Measurements from ENCODE around the gene ARSD. TPM values are rescaled to one million over a fixed set of nuclear protein-coding genes. Genes with fewer than 3 reads are reported as not detected.

The ARSD gene
- total RNA-seq, 1 donor from 2014 or later = 7.3 TPM

DNA sequence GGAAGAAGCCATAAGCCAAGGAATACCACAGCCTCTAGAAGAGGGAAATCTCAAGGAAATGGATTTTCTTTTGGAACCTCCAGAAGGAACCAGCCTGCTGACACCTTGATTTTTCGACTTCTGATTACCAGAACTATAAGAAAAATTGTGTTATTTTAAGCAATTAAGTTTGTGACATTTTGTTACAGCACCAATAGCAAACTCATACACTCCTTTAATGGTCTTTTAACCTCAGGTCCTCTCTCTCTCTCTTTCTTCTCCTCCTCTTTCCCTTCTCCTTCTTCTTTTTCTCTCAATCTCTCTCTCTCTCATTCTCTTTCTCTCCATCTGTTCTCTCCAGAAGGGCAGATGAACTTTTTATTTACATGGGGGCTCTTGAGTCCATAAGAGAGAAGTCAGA, 26.3 kb downstream of the ARSD start:
- Mint-ChIP-seq H3K27me3 (ENCODE audit: low read depth, unreplicated experiment) (no peaks in the 10 kb centered on the region), H3K36me3 (ENCODE audit: low read depth, unreplicated experiment) (peaks cover 2% of the 10 kb centered on the region), H3K4me3 (ENCODE audit: unreplicated experiment) (no peak overlapping the region), H3K9me3 (ENCODE audit: unreplicated experiment) (peaks cover 4% of the 10 kb centered on the region), H3K27ac (ENCODE audit: unreplicated experiment) (no peak overlapping the region), H3K4me1 (ENCODE audit: low read depth, unreplicated experiment) (peaks cover 2% of the 10 kb centered on the region)
- Histone ChIP-seq H3K4me2 (ENCODE audit: low read length) (no peak overlapping the region), H2AFZ (ENCODE audit: low read depth, low read length) (no peak overlapping the region), H3K27ac (ENCODE audit: low read depth, low read length) (no peak overlapping the region), H3K4me3 (ENCODE audit: insufficient read depth, low read depth, low read length) (no peak overlapping the region), H3K9me3 (ENCODE audit: insufficient read depth, low read depth, low read length) (no peaks in the 10 kb centered on the region), H3K4me1 (ENCODE audit: insufficient read depth, low read length) (no peaks in the 10 kb centered on the region), H3K79me2 (ENCODE audit: insufficient read depth, low read length) (no peaks in the 10 kb centered on the region), H4K20me1 (ENCODE audit: insufficient read depth, low read length) (no peaks in the 10 kb centered on the region), H3K27me3 (ENCODE audit: insufficient read depth, low read length) (no peaks in the 10 kb centered on the region), H3K9ac (ENCODE audit: low read length) (no peak overlapping the region), H3K36me3 (ENCODE audit: insufficient read depth, low read length) (no peaks in the 10 kb centered on the region)
- DNase-seq (ENCODE audit: low read depth) = no peak
- TF ChIP-seq EZH2 (IDR thresholded peaks at IDR 0.05; ENCODE audit: insufficient read depth, low read length) = no peak
- TF ChIP-seq, protein P1, sequence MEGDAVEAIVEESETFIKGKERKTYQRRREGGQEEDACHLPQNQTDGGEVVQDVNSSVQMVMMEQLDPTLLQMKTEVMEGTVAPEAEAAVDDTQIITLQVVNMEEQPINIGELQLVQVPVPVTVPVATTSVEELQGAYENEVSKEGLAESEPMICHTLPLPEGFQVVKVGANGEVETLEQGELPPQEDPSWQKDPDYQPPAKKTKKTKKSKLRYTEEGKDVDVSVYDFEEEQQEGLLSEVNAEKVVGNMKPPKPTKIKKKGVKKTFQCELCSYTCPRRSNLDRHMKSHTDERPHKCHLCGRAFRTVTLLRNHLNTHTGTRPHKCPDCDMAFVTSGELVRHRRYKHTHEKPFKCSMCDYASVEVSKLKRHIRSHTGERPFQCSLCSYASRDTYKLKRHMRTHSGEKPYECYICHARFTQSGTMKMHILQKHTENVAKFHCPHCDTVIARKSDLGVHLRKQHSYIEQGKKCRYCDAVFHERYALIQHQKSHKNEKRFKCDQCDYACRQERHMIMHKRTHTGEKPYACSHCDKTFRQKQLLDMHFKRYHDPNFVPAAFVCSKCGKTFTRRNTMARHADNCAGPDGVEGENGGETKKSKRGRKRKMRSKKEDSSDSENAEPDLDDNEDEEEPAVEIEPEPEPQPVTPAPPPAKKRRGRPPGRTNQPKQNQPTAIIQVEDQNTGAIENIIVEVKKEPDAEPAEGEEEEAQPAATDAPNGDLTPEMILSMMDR (IDR thresholded peaks at IDR 0.05; ENCODE audit: insufficient read depth, low read depth, low read length) = no peak
- FAIRE-seq = no peak

DNA sequence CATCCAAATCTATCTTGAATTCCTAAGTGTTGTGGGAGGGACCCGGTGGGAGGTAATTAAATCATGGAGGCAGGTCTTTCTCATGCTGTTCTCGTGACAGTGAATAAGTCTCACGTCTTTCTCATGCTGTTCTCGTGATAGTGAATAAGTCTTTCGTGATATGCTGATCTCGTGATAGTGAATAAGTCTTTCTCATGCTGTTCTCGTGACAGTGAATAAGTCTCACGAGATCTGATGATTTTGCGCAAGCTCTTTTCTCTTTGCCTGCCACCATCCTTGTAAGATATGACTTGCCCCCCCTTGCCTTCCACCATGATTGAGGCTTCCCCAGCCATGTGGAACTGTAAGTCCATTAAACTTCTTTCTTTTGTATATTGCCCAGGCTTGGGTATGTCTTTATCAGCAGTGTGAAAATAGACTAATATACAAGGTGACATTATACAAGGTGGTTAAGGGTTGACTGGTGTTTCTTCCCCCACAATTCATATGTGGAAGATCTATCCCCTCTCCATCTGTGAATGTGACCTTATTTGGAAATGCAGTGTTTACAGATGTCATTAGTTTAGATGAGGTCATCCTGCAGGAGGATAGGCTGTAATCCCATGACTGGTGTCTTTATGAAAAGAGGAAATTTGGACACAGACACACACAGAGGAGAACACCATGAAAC, 27.6 kb downstream of the ARSD start:
- H4K20me1 ChIP-seq (ENCODE audit: insufficient read depth, low read length) = no peaks in the 10 kb centered on the region
- H3K4me1 Mint-ChIP-seq (ENCODE audit: low read depth, unreplicated experiment) = peaks cover 5% of the 10 kb centered on the region
- no peak overlapping the region for H3K4me3 ChIP-seq (ENCODE audit: insufficient read depth, low read depth, low read length)
- H3K4me1 ChIP-seq (ENCODE audit: insufficient read depth, low read length) = no peaks in the 10 kb centered on the region
- TF ChIP-seq, protein P1 (IDR thresholded peaks at IDR 0.05; ENCODE audit: insufficient read depth, low read depth, low read length) = no peak
- no peak for TF ChIP-seq EZH2 (IDR thresholded peaks at IDR 0.05; ENCODE audit: insufficient read depth, low read length)
- H3K9me3 ChIP-seq (ENCODE audit: insufficient read depth, low read depth, low read length) = no peaks in the 10 kb centered on the region
- DNase-seq (ENCODE audit: low read depth) = no peak
- H3K9me3 Mint-ChIP-seq (ENCODE audit: unreplicated experiment) = peaks cover 4% of the 10 kb centered on the region
- no peaks in the 10 kb centered on the region for H3K27me3 ChIP-seq (ENCODE audit: insufficient read depth, low read length)
- no peak overlapping the region for H3K9ac ChIP-seq (ENCODE audit: low read length)
- H3K36me3 ChIP-seq (ENCODE audit: insufficient read depth, low read length) = no peaks in the 10 kb centered on the region
- no peak overlapping the region for H3K27ac ChIP-seq (ENCODE audit: low read depth, low read length)
- no peak overlapping the region for H3K4me2 ChIP-seq (ENCODE audit: low read length)
- no peak overlapping the region for H3K27ac Mint-ChIP-seq (ENCODE audit: unreplicated experiment)
- no peak overlapping the region for H3K4me3 Mint-ChIP-seq (ENCODE audit: unreplicated experiment)
- H3K36me3 Mint-ChIP-seq (ENCODE audit: low read depth, unreplicated experiment) = no peaks in the 10 kb centered on the region
- H3K27me3 Mint-ChIP-seq (ENCODE audit: low read depth, unreplicated experiment) = no peaks in the 10 kb centered on the region
- H3K79me2 ChIP-seq (ENCODE audit: insufficient read depth, low read length) = no peaks in the 10 kb centered on the region
- H2AFZ ChIP-seq (ENCODE audit: low read depth, low read length) = no peak overlapping the region
- FAIRE-seq = no peak

DNA sequence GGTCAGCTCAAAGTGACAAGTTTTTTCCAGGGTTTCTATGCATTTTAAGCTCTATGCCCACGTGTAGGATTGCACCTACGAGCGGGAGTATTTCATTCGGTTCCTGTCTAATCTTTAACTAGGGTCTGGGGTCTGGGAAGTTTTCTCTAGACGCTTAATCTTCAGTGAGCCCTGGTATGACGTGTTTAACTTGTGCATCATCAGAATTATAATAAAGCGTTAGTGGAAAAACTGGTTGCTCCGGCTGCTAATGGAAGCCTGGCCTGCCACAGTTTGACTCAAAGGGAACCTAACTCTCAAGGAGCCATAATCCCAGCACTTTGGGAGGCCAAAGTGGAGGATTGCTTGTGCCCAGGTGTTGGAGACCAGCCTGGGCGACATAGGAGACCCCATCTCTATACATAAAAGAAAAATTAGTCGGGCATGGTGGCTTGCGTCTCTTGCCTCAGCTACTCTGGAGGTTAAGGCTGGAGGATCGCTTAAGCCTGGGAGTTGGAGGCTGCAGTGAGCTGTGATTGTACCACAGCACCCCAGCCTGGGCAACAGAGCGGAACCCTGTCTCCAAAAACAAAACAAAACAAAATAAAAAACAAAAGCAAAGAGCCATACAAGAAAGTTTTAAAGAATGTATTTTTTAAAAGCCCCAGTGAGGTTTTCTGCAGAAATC, 30.2 kb downstream of the ARSD start:
- no peaks in the 10 kb centered on the region for H3K79me2 ChIP-seq (ENCODE audit: insufficient read depth, low read length)
- Mint-ChIP-seq H3K4me1 (ENCODE audit: low read depth, unreplicated experiment) (peaks cover 5% of the 10 kb centered on the region), H3K36me3 (ENCODE audit: low read depth, unreplicated experiment) (no peaks in the 10 kb centered on the region), H3K4me3 (ENCODE audit: unreplicated experiment) (no peak overlapping the region), H3K9me3 (ENCODE audit: unreplicated experiment) (peaks cover under 1% of the 10 kb centered on the region), H3K27ac (ENCODE audit: unreplicated experiment) (no peak overlapping the region), H3K27me3 (ENCODE audit: low read depth, unreplicated experiment) (no peaks in the 10 kb centered on the region)
- H3K9ac ChIP-seq (ENCODE audit: low read length) = no peak overlapping the region
- DNase-seq (ENCODE audit: low read depth) (no peak), FAIRE-seq (no peak)
- H3K36me3 ChIP-seq (ENCODE audit: insufficient read depth, low read length) = no peaks in the 10 kb centered on the region
- H3K9me3 ChIP-seq (ENCODE audit: insufficient read depth, low read depth, low read length) = no peaks in the 10 kb centered on the region
- no peak overlapping the region for H3K27ac ChIP-seq (ENCODE audit: low read depth, low read length)
- H3K27me3 ChIP-seq (ENCODE audit: insufficient read depth, low read length) = no peaks in the 10 kb centered on the region
- H3K4me1 ChIP-seq (ENCODE audit: insufficient read depth, low read length) = no peaks in the 10 kb centered on the region
- H3K4me3 ChIP-seq (ENCODE audit: insufficient read depth, low read depth, low read length) = no peak overlapping the region
- no peak overlapping the region for H2AFZ ChIP-seq (ENCODE audit: low read depth, low read length)
- TF ChIP-seq, protein P1 (IDR thresholded peaks at IDR 0.05; ENCODE audit: insufficient read depth, low read depth, low read length) = no peak
- no peak for TF ChIP-seq EZH2 (IDR thresholded peaks at IDR 0.05; ENCODE audit: insufficient read depth, low read length)
- no peak overlapping the region for H3K4me2 ChIP-seq (ENCODE audit: low read length)
- no peaks in the 10 kb centered on the region for H4K20me1 ChIP-seq (ENCODE audit: insufficient read depth, low read length)
